Activated CD8-positive, alpha-beta T cell treated with anti-CD3 and anti-CD28 coated beads for 36 hours (primary cell): Measurements from ENCODE around the gene RAC3. TPM values are rescaled to one million over a fixed set of nuclear protein-coding genes. Genes with fewer than 3 reads are reported as not detected.

Source experiments
- ATAC-seq: fragments of 200-7000 bp; cut with Tn5 transposase; one replicate; pipeline ENCODE4 v1.10.0; 2021; ENCODE audit warnings: mild to moderate bottlenecking, moderate library complexity
- CTCF ChIA-PET: fragments of 350-600 bp; sonication (Branson Sonifier 250); formaldehyde crosslinking; loops from one replicate; lab custom pipeline; 2021; ENCODE audit warnings: antibody characterized with exemption; lab: Charles Lee
- POLR2A ChIA-PET: fragments of 350-600 bp; sonication (Branson Sonifier 250); formaldehyde crosslinking; loops from one replicate; lab custom pipeline; 2021; ENCODE audit warnings: antibody characterized with exemption; lab: Charles Lee
- DNase-seq: peaks from one replicate; pipeline ENCODE4 v3.0.0-alpha.2; 2020
- H3K27ac Mint-ChIP-seq: one replicate; pipeline ENCODE4 v1.8.0; 2021; ENCODE audit warnings: mild to moderate bottlenecking, mixed read lengths
- H3K27me3 Mint-ChIP-seq: one replicate; pipeline ENCODE4 v1.8.0; 2021; ENCODE audit warnings: mixed read lengths
- H3K36me3 Mint-ChIP-seq: one replicate; pipeline ENCODE4 v1.8.0; 2021; ENCODE audit warnings: low read depth, mixed read lengths
- H3K4me1 Mint-ChIP-seq: one replicate; pipeline ENCODE4 v1.8.0; 2021; ENCODE audit warnings: low read depth, mixed read lengths
- H3K4me3 Mint-ChIP-seq: one replicate; pipeline ENCODE4 v1.8.0; 2021; ENCODE audit warnings: mild to moderate bottlenecking, moderate library complexity, mixed read lengths
- H3K9me3 Mint-ChIP-seq: one replicate; pipeline ENCODE4 v1.8.0; 2021; ENCODE audit warnings: mixed read lengths
- intact Hi-C: fragments of 100-400 bp; cut with micrococcal nuclease; formaldehyde crosslinking; loops from one replicate; pipeline ENCODE4 v1.10.0; 2022
- total RNA-seq, 2 experiments: library from RNA; stranded (reverse); gene quantifications; one replicate each; pipeline ENCODE4 v1.2.3, GENCODE V29; 2021
- TF ChIP-seq, protein P1 (sequence below): fragments of 200-600 bp; IDR thresholded peaks from one replicate; pipeline ENCODE4 v1.8.0; 2022; ENCODE audit warnings: antibody characterized with exemption, mild to moderate bottlenecking

RAC3 gene
- total RNA-seq, 2 experiments from 2014 or later, result 5.5 to 5.8 TPM

DNA sequence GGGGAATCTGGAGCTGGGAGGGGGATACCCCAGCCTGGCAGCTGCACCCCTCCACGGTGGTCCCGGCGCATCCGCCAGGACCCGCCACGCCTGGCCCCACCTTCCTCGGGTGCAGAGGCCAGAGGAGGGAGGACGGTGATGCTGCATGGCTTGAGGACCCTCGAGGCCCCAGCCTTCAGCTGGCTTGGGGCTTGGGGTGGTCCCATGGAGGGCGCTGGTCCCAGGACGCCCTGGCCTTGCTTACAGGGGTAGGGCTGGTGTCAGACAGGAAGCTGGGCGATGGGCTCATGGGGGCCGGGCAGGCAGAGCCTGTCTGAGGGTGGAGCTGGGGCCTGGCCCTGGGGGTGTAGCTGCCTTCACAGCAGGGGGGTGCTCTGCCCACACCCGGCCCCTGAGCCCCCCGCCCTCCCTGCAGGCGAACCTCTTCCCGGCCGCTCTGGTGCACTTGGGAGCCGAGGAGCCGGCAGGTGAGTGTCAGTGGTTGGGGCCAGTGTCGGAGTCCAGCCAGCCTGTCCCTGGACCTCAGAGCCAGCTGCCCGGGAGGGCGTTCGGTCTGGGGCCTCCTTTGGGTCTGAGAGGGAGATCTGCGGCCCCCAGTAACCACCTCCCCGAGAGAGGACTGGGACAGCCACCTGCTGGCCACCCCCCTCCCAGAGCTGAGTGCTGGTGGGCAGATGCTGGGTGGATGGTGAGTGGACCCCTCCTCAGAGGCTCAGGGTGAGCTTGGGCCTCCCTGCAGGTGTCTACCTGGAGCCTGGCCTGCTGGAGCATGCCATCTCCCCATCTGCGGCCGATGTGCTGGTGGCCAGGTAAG, 15.2 kb upstream of the RAC3 start:
- ATAC-seq, result no peak
- H3K4me3 Mint-ChIP-seq, result no peak overlapping the region
- CTCF ChIA-PET, result interaction anchor here (1.2 to 2.1 kb wide), 2 partner anchors 34 to 56 kb away, joined by 3 to 14 read pairs; partner anchors contain the start of gene NOTUM
- no peak overlapping the region for H3K27ac Mint-ChIP-seq
- H3K27me3 Mint-ChIP-seq, result no peaks in the 10 kb centered on the region
- H3K4me1 Mint-ChIP-seq, result peaks cover 4% of the 10 kb centered on the region
- peaks cover 3% of the 10 kb centered on the region for H3K36me3 Mint-ChIP-seq
- no peak for DNase-seq
- no peaks in the 10 kb centered on the region for H3K9me3 Mint-ChIP-seq
- TF ChIP-seq, protein P1, sequence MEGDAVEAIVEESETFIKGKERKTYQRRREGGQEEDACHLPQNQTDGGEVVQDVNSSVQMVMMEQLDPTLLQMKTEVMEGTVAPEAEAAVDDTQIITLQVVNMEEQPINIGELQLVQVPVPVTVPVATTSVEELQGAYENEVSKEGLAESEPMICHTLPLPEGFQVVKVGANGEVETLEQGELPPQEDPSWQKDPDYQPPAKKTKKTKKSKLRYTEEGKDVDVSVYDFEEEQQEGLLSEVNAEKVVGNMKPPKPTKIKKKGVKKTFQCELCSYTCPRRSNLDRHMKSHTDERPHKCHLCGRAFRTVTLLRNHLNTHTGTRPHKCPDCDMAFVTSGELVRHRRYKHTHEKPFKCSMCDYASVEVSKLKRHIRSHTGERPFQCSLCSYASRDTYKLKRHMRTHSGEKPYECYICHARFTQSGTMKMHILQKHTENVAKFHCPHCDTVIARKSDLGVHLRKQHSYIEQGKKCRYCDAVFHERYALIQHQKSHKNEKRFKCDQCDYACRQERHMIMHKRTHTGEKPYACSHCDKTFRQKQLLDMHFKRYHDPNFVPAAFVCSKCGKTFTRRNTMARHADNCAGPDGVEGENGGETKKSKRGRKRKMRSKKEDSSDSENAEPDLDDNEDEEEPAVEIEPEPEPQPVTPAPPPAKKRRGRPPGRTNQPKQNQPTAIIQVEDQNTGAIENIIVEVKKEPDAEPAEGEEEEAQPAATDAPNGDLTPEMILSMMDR, result no peak
- intact Hi-C loops, result no loop called here
- POLR2A ChIA-PET, result interaction anchor here (1.0 kb wide), 1 partner anchor 37 kb away, joined by 4 read pairs; no protein-coding TSS in a partner anchor

DNA sequence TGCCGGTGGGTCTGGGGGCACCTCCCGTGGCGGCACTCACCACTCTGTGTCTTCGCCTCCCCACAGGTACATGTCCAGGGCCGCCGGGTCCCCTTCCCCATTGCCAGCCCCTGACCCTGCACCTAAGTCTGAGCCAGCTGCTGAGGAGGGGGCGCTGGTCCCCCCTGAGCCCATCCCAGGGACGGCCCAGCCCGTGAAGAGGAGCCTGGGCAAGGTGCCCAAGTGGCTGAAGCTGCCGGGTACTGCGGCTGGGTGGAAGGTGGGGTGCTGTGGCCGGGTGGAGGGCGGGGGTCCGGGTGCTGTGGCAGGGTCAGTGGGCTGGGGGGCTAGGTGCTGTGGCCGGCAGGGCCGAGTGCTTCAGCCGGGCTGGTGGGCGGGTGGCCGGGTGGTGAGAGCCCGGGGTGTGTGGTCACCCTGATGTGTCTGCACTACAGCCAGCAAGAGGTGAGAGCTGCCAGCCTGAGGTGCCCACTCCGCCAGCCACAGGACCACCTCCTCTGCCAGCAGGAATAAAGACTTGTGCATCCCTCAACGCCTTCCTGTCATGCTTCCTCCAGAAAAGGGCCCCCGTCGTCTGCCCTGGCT, 14.5 kb upstream of the RAC3 start:
- H3K4me1 Mint-ChIP-seq, result peaks cover 8% of the 10 kb centered on the region
- no peaks in the 10 kb centered on the region for H3K27me3 Mint-ChIP-seq
- CTCF ChIA-PET, result interaction anchor here (1.2 to 2.1 kb wide), 2 partner anchors 35 to 57 kb away, joined by 3 to 14 read pairs; partner anchors contain the start of gene NOTUM
- ATAC-seq (no peak), DNase-seq (no peak)
- H3K36me3 Mint-ChIP-seq, result peaks cover 5% of the 10 kb centered on the region
- no peak overlapping the region for H3K27ac Mint-ChIP-seq
- POLR2A ChIA-PET, result interaction anchor here (1.0 kb wide), 1 partner anchor 38 kb away, joined by 4 read pairs; no protein-coding TSS in a partner anchor
- TF ChIP-seq, protein P1, result no peak
- no peak overlapping the region for H3K4me3 Mint-ChIP-seq
- intact Hi-C loops, result no loop called here
- H3K9me3 Mint-ChIP-seq, result no peaks in the 10 kb centered on the region

DNA sequence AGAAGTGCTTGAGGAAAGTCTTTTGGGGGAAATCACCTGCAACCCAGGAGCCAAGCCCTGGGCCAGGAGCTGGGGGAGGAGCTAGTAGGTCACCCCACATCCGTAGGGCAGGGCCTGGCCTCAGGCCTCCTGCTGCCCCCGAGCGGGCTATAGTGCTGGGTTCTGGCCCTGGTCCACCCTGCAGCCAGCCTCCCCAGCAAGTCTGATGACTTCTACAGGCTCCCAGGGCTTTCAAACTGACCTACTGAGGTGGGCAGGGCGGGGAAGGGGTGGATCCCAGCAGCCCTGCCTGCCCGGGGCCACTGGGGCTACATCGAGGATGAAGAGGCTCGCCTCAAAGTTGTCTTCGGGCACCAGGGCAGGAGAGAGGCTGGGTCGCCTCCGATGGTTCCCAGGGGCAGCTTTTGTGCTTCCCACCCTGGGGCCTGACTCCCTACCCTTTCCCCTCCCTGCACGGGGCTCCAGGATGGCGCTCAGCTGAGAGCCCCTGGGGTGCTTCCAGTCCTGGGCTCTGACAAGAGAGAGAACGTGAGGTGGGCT, 13.8 kb upstream of the RAC3 start:
- H3K27ac Mint-ChIP-seq, result no peak overlapping the region
- H3K4me1 Mint-ChIP-seq, result peaks cover 8% of the 10 kb centered on the region
- H3K27me3 Mint-ChIP-seq, result no peaks in the 10 kb centered on the region
- intact Hi-C loops, result no loop called here
- ATAC-seq (no peak), DNase-seq (no peak)
- H3K9me3 Mint-ChIP-seq, result no peaks in the 10 kb centered on the region
- CTCF ChIA-PET, result interaction anchor here (1.9 to 2.1 kb wide), 2 partner anchors 21 to 58 kb away, joined by 6 to 14 read pairs; partner anchors contain the start of genes DCXR and NOTUM
- no peak overlapping the region for H3K4me3 Mint-ChIP-seq
- H3K36me3 Mint-ChIP-seq, result peaks cover 5% of the 10 kb centered on the region
- TF ChIP-seq, protein P1, result no peak
- POLR2A ChIA-PET, result no interaction called here

DNA sequence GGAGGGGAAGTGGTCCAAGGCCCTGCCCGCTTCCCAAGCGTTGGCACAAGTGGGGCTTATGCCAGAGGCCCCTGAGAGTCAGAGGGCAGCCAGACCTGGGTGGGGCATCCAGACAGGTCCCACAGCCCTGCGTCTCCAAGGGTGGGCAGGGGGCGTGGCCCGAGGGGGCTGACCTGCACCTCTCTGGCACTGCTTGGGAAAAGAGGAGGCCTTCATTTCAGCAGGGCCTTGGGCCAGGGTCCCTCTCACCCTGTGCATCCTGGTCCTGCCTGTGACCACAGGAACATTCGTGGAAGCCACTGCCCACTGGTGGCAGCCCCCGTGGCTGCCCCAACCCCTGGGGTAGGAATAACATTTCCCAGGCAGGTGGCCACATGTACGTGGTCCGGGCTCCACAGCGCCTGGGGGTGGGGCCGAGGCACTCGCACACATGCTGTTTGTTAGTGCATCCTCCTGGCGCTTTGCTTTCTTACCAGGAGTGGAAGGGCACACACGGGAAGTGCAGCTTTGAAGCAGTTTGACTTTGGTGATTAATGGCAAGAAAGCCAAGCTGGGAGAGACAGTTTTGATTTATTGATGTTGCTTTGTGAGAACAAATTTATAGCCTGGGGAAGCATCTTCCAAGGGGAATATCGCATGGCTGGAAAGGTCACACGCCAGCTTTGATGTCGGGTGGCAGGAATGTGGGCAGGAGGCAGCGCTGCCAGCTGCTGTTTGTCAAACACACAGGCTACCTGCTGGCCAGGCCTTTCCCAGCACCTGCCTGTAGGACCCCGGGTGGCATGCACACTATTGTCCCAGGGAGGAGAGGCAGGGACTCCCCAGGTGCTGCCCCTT, 13.1 kb upstream of the RAC3 start:
- POLR2A ChIA-PET, result interaction anchor here (1.5 kb wide), 1 partner anchor 59 kb away, joined by 3 read pairs; no protein-coding TSS in a partner anchor
- intact Hi-C loops, result no loop called here
- H3K9me3 Mint-ChIP-seq, result no peaks in the 10 kb centered on the region
- TF ChIP-seq, protein P1, result no peak
- peaks cover 5% of the 10 kb centered on the region for H3K36me3 Mint-ChIP-seq
- no peak for DNase-seq
- no peak overlapping the region for H3K4me3 Mint-ChIP-seq
- no peak overlapping the region for H3K27ac Mint-ChIP-seq
- no peaks in the 10 kb centered on the region for H3K27me3 Mint-ChIP-seq
- ATAC-seq, result no peak
- CTCF ChIA-PET, result interaction anchor here (1.1 to 6.5 kb wide), 6 partner anchors 12 to 127 kb away, joined by 3 to 121 read pairs (median 14); partner anchors contain the start of genes DCXR, NOTUM and RAC3
- peaks cover 8% of the 10 kb centered on the region for H3K4me1 Mint-ChIP-seq
